T47D (cell line): ENCODE data around the gene SIMC1.

ENCODE experiments used
- DNase-seq, 2 experiments: peaks; one replicate each; pipeline versions ENCODE4 v3.0.0 to v3.0.0-alpha.2; 2011 to 2012; ENCODE audit warnings: low read depth in 1 of 2, low spot score in 1 of 2
- JUND ChIP-seq: IDR thresholded peaks from 2 replicates; pipeline ENCODE4 v1.6.1; 2012; ENCODE audit warnings: low read depth
- in situ Hi-C: cut with HindIII; loops from 2 replicates; pipeline ENCODE4 v1.10.0; 2016; ENCODE audit warnings: low sequenced_read_pairs, low pct_unique_long_range_greater_than_20kb

The SIMC1 gene

DNA sequence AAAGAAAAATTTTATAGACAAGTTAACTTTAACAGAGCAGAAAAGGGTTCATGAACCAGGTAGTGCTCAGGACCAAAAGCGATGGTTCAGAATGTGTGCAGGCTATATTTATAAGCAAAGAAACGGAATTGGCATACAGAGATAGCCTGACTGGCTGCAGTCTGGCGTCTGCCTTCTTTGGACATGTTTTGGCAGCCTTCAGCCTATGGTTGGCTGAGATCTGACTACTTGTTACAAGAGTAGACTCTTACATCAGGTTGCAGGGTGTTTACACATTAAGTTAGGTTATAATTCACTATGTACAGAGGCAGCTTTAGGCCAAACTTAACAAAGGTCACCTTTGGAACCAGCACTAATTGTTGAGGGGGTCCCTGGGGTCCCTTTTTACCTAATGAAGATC, 143.2 kb downstream of the SIMC1 start:
- no peak for TF ChIP-seq JUND
- in situ Hi-C loops: no loop called here
- no peak for DNase-seq

GRCh38 chr5:176381979-176382378, 143.8 kb downstream of the SIMC1 start:
- no peak for TF ChIP-seq JUND
- DNase-seq: no peak
- in situ Hi-C loops: no loop called here

GRCh38 chr5:176382721-176383120, 144.5 kb downstream of the SIMC1 start:
- no peak for TF ChIP-seq JUND
- no peak for DNase-seq
- in situ Hi-C loops: no loop called here

DNA sequence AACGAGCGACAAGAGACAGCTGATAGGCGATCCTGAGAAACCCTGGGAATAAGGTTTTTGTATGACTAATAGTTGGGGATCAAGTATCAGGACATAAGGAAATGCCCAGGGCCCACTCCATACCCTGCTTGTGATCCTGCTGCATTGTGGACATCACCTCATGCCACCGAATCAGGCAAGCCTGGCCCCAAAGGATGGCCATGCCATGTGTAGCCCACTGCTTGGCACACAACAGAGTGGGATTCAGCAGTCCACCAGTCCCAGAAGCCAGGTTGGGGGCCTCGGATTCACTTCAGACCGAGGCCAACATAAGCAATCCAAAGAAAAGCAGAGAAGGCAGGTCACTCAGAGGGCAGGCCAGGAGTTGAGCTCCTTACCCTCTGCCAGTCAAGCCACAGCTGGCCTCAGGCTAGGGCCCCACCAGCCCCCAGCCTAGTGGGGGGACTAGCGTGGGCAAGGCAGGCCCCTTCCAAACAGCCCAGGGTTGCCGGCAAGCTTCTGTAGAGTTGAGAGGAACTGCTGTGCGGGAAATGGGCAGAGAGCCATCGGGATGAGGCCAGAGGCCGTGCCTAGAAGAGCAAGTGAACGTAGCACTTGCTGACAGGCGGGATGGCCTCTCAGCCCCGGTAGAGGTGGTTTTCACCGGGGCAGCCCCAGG, 145.2 kb downstream of the SIMC1 start:
- in situ Hi-C loops: no loop called here
- no peak for DNase-seq
- no peak for TF ChIP-seq JUND

GRCh38 chr5:176383961-176384360, 145.7 kb downstream of the SIMC1 start:
- no peak for DNase-seq
- TF ChIP-seq JUND: no peak
- in situ Hi-C loops: no loop called here

DNA sequence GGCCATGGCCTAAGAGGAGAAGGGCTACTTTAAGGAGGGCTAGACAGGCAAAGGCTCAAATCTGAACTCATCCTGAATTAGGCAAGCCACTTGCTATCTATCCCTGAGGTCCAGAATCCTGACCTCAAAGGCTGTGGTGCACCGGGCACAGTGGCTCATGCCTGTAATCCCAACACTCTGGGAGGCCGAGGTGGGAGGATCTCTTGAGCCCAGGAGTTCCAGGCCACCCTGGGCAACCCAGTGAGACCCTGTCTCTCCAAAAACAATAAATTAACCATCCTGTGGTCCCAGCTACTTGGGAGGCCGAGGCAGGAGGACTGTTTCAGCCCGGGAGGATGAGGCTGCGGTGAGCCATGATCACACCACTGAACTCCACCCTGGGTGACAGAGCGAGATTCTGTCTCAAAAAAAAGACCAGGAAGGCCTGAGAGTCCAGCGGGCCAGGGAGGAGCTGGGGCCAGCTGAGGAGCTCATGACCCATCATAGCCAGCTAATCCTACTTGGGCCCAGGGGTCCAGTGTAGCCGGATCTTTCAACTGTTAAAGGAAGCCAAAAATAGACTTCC, 146.2 kb downstream of the SIMC1 start:
- in situ Hi-C loops: no loop called here
- DNase-seq: no peak
- TF ChIP-seq JUND: no peak

GRCh38 chr5:176384991-176385390, 146.8 kb downstream of the SIMC1 start:
- no peak for TF ChIP-seq JUND
- no peak for DNase-seq
- in situ Hi-C loops: no loop called here

- in situ Hi-C loops: no loop called here
- no peak for TF ChIP-seq JUND
- no peak for DNase-seq
These were observed 148.3 kb downstream of the SIMC1 start for GRCh38 chr5:176386491-176386890.

- in situ Hi-C loops: no loop called here
- TF ChIP-seq JUND: no peak
- no peak for DNase-seq
These were observed 149.2 kb downstream of the SIMC1 start for GRCh38 chr5:176387384-176387925.

DNA sequence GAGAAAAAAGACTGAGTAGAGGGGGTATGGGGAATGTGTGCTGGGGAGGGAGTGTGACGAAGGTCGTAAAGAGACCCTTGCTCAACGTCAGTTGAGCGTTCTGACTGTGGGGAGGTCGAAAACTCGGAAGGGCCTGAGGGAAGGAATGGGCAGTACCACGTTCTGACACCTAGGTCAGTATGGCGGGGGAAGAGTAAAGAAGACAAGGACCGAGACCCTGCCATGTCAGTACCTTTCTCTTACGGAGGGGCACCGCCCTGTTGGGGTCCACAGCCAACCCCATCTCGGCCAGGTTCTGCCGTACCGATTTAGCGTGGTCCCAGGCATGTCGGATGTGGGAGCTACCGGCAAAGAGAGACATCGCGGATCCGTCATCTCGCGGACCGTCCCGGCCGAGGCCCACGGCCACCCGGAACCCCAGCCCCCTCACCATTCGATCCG, 149.8 kb downstream of the SIMC1 start:
- peak in 1 of 2 experiments; percentile 23 for DNase-seq
- in situ Hi-C loops: no loop called here

DNA sequence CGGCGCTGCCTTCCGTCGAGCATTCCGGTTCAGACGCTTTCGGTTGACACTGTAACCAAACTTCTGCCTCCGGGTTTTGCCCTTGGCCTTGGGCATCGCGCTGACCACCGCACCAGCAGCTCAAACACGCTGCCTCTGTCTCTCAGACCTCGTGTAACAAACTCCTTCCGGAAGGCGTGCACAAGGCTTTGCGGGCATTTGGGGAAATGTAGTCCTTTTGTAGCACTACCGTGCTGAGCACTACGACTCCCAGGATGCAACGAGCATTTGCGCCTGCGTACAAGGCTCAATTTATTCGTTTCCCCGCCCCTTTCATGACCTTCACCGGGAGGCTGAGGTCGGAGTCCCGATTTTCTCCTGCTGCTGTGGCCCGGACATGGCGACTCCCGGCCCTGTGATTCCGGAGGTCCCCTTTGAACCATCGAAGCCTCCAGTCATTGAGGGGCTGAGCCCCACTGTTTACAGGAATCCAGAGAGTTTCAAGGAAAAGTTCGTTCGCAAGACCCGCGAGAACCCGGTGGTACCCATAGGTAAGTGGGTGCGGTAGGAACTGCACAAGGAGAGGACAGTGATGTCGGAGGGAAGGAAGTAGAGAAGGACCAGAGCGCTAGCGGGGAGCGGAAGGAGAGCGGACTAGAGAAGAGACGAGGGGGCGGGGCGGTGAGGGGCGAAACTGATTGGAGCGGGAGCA, 150.4 kb downstream of the SIMC1 start, which contains the start of the genes HIGD2A and NOP16:
Gene HIGD2A, plus strand, starts transcription at position 308 of the 691 bp plus-strand sequence. Its CDS starts 69 bp downstream, at position 377.
Gene NOP16, minus strand, starts transcription at position 155 of the 691 bp plus-strand sequence. Its CDS starts 59 bp downstream, at position 96.
- peak; percentile 98 to 99 for DNase-seq
- TF ChIP-seq JUND: no peak
- in situ Hi-C loops: no loop called here

More for the DNA sequence above, 149.8 kb downstream of the SIMC1 start:
- no peak for TF ChIP-seq JUND

- in situ Hi-C loops: no loop called here
- TF ChIP-seq JUND: no peak
- no peak for DNase-seq
These were observed 151.2 kb downstream of the SIMC1 start for GRCh38 chr5:176389135-176390123.
